Subcutaneous adipose tissue (tissue), 4 donors: ENCODE data around the gene REV3L. TPM values are rescaled to one million over a fixed set of nuclear protein-coding genes. Genes with fewer than 3 reads are reported as not detected.

ENCODE experiments used
- total RNA-seq, 4 donors: library from RNA; depleted of rRNA; stranded (reverse); fragments of >200 nt; gene quantifications; one replicate each; pipeline ENCODE4 v1.1.0, GENCODE V29; 2016
- TF ChIP-seq, protein P1 (sequence below): fragments of 450-650 bp; IDR thresholded peaks from one replicate; pipeline ENCODE4 v1.5.1; 2016; ENCODE audit warnings: low read depth, mild to moderate bottlenecking, control low read depth, antibody characterized with exemption, moderate library complexity

The REV3L gene
- total RNA-seq, 4 donors from 2014 or later, result 94.7 to 140 (median 106) TPM

GRCh38 chr6:111357705-111358104 lies 125.3 kb downstream of the REV3L start:
- TF ChIP-seq, protein P1, sequence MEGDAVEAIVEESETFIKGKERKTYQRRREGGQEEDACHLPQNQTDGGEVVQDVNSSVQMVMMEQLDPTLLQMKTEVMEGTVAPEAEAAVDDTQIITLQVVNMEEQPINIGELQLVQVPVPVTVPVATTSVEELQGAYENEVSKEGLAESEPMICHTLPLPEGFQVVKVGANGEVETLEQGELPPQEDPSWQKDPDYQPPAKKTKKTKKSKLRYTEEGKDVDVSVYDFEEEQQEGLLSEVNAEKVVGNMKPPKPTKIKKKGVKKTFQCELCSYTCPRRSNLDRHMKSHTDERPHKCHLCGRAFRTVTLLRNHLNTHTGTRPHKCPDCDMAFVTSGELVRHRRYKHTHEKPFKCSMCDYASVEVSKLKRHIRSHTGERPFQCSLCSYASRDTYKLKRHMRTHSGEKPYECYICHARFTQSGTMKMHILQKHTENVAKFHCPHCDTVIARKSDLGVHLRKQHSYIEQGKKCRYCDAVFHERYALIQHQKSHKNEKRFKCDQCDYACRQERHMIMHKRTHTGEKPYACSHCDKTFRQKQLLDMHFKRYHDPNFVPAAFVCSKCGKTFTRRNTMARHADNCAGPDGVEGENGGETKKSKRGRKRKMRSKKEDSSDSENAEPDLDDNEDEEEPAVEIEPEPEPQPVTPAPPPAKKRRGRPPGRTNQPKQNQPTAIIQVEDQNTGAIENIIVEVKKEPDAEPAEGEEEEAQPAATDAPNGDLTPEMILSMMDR, result no peak

GRCh38 chr6:111356551-111356950 lies 126.5 kb downstream of the REV3L start:
- TF ChIP-seq, protein P1, result no peak

- TF ChIP-seq, protein P1, result no peak
Measured at GRCh38 chr6:111354758-111355555, 128.1 kb downstream of the REV3L start.

- TF ChIP-seq, protein P1, result no peak
Measured at GRCh38 chr6:111353912-111354462, 129.0 kb downstream of the REV3L start.

GRCh38 chr6:111347589-111347988 lies 135.4 kb downstream of the REV3L start:
- TF ChIP-seq, protein P1, result no peak

DNA sequence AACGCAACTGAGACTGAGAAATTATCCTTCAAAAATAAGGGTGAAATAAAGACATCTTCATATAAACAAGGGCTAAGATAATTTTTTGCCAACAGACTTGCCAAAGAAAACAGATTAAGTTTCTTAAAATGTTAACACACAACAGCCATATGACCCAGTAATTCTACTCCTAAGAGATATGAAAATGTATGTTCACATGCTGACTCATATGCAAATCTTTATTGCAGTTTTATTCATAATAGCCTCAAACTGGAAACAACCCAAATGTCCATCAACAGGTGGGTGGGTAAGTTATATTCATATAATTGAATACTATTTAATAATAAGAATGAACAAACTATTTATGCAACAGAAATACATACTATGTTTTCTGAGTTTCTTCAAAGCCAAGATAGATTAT lies 140.1 kb downstream of the REV3L start:
- TF ChIP-seq, protein P1, result no peak

DNA sequence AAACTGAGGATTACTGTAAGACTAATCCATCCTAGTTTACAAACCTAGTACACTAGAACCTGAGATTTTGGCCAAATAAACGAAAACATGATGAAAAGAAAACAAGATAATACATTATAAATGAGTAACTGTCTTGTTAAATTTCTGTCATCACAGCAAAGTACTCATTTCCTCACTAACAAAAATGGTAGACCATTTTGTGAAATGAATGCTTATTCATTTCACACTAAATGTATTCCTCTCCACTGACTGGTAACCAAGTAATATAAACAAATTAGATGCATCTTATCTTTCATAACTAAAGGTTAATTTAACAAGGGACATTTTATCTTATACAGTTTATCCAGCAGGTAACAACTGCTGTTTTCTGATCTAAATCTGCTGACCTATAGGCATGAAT lies 143.7 kb downstream of the REV3L start:
- TF ChIP-seq, protein P1, result no peak
